Measurements from ENCODE around the gene BAZ1A.
"Not testable (repeated sequence)": the region's sequence is repeated elsewhere in the genome, so short reads cannot be mapped to it uniquely, and the experiment has no call there.

BAZ1A gene

DNA sequence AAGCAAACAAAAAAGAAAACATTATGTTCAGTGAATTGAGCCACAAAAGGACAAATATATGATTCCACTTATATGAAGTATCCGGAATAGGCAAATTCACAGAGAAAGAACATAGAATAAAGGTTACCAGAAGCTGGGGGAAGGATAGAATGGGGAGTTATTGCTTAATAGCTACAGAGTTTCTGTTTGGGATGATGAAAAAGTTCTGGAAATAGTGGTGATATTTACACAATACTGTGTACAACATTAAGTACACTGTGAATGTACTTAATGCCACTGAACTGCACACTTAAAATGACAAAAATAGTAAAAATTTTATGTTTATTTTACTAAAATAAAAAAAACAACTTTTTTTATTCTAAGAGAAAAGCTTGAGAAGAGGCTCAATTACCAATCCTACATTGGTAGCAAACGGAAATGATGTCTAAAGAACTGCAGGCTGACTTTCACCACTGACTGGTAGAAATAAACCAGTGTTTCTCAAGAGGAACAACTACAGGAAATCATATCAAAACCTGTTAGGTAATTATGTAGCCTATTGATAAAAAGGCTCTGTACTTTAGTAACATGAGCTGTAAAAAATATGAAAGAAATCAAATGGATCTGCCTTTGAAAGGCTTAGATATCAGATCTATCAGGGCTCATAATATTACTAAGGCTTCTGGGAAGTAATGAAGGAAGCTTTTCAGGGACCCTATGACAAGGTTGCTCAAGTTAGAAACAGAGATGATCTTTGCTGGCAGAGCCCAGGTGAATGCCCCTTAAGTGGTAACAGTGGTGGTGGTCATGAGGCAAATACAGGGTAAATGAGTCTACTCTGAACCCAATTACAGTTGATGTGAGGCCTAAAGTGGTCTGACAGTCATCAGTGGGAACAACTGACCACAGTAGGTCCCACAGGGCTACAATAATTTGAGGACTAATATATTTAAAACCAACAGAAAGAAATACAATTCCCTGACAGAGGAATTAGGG lies 41.3 kb downstream of the BAZ1A start:
- H3K27me3 Mint-ChIP-seq = no peaks in the 10 kb centered on the region
- intact Hi-C loops (cut with micrococcal nuclease) = no loop called here
- H3K4me3 Mint-ChIP-seq = no peak overlapping the region
- H3K36me3 Mint-ChIP-seq (ENCODE audit: low read depth) = peaks cover 23% of the 10 kb centered on the region
- peak overlapping the region; percentile 53 for H3K27ac Mint-ChIP-seq
- H3K9me3 Mint-ChIP-seq = no peaks in the 10 kb centered on the region
- peaks cover 56% of the 10 kb centered on the region for H3K4me1 Mint-ChIP-seq (ENCODE audit: low read depth)

DNA sequence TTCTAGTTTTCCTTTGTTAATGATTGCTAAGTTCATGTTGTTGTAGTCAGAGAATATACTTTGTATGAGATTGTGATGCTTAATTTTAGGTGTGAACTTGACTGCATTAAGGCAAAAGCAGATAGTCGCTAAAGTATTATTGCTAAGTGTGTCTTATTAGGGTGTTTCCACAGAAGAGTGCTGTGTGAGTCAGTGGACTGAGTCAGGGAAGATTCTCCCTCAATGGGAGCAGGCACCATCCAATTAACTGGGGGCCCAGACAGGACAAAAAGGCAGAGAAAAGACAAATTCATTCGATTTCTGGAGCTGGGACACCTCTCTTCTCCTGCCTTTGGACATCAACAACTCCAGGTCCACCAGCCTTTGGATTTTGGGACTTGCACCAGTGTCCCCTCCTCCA lies 48.5 kb downstream of the BAZ1A start:
- intact Hi-C loops (cut with micrococcal nuclease) = no loop called here
- H3K27ac Mint-ChIP-seq = peak overlapping the region; percentile 13
- H3K4me1 Mint-ChIP-seq (ENCODE audit: low read depth) = peaks cover 32% of the 10 kb centered on the region
- H3K4me3 Mint-ChIP-seq = no peak overlapping the region
- H3K36me3 Mint-ChIP-seq (ENCODE audit: low read depth) = peaks cover 72% of the 10 kb centered on the region
- H3K27me3 Mint-ChIP-seq = no peaks in the 10 kb centered on the region
- no peaks in the 10 kb centered on the region for H3K9me3 Mint-ChIP-seq

DNA sequence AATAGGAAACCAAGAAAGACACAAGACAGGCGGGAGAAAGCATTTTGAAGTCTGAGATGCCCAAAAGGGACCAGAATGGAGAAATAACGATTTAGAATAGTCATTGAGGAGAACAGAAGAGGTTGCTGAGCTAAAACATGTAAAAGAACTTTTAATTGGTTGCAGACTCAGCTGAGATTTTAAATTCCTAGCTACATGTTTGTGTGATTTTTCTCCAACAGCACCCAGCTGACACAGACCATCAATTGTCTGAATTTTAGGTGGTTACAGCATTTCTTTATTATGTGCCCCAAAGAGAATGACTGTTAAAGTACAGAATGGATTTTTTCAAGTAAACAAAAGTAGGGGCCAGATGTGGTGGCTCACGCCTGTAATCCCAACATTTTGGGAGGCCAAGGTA lies 50.3 kb downstream of the BAZ1A start:
- no peak overlapping the region for H3K27ac Mint-ChIP-seq
- H3K27me3 Mint-ChIP-seq = no peaks in the 10 kb centered on the region
- peaks cover 25% of the 10 kb centered on the region for H3K4me1 Mint-ChIP-seq (ENCODE audit: low read depth)
- H3K9me3 Mint-ChIP-seq = no peaks in the 10 kb centered on the region
- intact Hi-C loops (cut with micrococcal nuclease) = no loop called here
- no peak overlapping the region for H3K4me3 Mint-ChIP-seq
- peaks cover 88% of the 10 kb centered on the region for H3K36me3 Mint-ChIP-seq (ENCODE audit: low read depth)

DNA sequence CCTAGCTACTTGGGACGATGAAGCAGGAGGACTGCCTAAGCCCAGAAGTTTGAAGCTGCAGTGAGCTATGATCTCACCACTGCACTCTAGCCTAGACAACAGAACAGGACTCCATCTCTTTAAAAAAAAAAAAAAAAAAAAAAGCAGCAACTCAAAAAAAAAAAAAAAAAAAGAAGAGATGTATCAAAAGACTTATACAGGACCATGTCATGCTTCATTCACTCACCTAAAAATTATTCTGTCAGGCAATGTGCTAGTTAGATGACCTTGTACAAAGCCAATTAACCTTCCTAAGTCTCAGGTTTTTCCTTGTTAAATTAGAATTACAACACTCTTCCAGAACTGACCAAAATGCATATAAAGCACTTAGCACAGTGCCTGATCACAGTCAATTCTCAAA lies 50.9 kb downstream of the BAZ1A start:
- Mint-ChIP-seq H3K27ac (no peak overlapping the region), H3K4me3 (no peak overlapping the region), H3K36me3 (ENCODE audit: low read depth) (peaks cover 89% of the 10 kb centered on the region), H3K9me3 (no peaks in the 10 kb centered on the region), H3K4me1 (ENCODE audit: low read depth) (peaks cover 20% of the 10 kb centered on the region), H3K27me3 (no peaks in the 10 kb centered on the region)
- intact Hi-C loops (cut with micrococcal nuclease) = no loop called here

DNA sequence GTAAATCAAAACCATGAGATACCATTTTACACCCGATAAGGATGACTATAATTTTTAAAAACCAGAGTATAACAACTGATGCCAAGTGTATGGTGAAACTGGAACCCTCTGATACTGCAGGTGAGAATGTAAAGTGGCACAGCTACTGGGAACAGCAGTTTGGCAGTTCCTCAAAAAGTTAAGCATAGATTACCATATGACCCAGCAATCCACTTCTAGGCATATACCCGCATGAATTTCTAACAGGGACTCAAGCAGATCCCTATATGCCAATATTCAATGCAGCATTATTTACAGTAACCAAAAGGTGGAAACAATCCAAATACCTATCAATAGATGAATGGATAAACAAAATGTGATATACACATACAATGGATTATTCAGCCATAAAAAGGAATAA lies 57.4 kb downstream of the BAZ1A start:
- H3K27ac Mint-ChIP-seq = peak overlapping the region; percentile 21

DNA sequence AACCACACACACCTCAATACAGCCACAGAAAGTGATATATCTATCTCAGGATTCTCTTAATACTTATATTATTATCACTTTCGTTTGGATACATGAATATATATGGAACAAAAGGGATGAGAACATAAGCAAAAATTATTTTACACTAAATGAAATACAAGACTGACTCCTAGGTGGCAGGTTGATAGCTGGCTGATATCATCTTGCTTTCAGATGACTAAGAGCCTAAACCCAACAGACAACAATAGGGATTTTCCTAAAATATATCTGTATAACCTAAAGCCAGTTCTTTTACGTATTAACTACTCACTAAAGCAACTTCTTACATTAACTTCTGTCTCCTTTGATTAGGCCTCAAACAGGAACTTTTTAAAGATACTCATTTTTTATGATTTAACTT lies 65.1 kb downstream of the BAZ1A start:
- Mint-ChIP-seq H3K27me3 (no peaks in the 10 kb centered on the region), H3K4me1 (ENCODE audit: low read depth) (peaks cover 6% of the 10 kb centered on the region), H3K9me3 (peaks cover 11% of the 10 kb centered on the region), H3K27ac (no peak overlapping the region), H3K4me3 (no peak overlapping the region), H3K36me3 (ENCODE audit: low read depth) (peaks cover 60% of the 10 kb centered on the region)
- intact Hi-C loops (cut with micrococcal nuclease) = no loop called here

More for the DNA sequence above, 57.4 kb downstream of the BAZ1A start:
- Mint-ChIP-seq H3K36me3 (ENCODE audit: low read depth) (peaks cover 56% of the 10 kb centered on the region), H3K4me1 (ENCODE audit: low read depth) (peaks cover 9% of the 10 kb centered on the region), H3K27me3 (no peaks in the 10 kb centered on the region), H3K4me3 (no peak overlapping the region), H3K9me3 (no peaks in the 10 kb centered on the region)
- intact Hi-C loops (cut with micrococcal nuclease) = no loop called here

DNA sequence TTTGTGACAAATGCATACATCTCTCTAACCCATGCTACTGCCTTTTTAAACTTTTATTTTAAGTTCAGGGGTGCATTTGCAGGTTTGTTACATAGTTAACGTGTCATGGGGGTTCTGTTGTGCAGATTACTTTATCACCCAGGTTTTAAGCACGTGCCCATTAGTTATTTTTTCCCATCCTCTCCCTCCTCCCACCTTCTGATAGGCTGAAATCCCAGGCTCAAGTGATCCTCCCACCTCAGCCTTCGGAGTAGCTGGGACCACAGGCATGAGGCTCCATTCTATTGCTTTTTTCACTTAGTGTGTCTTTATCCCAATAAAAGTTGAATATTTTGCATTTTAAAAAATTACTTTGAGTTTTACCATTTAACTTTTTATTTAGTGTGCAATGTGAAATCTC lies 68.9 kb downstream of the BAZ1A start:
- intact Hi-C loops (cut with micrococcal nuclease) = no loop called here
- H3K4me1 Mint-ChIP-seq (ENCODE audit: low read depth) = no peaks in the 10 kb centered on the region
- no peak overlapping the region for H3K27ac Mint-ChIP-seq
- peaks cover 72% of the 10 kb centered on the region for H3K36me3 Mint-ChIP-seq (ENCODE audit: low read depth)
- H3K9me3 Mint-ChIP-seq = peaks cover 13% of the 10 kb centered on the region
- no peak overlapping the region for H3K4me3 Mint-ChIP-seq
- H3K27me3 Mint-ChIP-seq = no peaks in the 10 kb centered on the region

DNA sequence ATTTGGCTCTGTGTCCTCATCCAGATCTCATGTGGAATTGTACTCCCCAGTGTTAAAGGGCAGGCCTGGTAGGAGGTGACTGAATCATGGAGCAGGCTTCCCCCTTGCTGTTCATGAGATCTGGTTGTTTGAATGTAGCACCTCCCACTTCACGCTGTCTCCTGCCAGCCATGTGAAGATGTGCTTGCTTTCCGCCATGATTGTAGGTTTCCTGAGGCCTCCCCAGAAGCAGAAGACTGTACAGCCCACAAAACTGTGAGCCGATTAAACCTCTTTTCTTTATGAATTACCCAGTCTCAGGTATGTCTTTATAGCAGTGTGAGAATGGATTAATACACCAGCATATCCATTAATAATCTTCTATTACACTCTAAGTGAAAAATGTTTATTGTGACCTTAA lies 70.2 kb downstream of the BAZ1A start:
- intact Hi-C loops (cut with micrococcal nuclease) = no loop called here
- no peaks in the 10 kb centered on the region for H3K4me1 Mint-ChIP-seq (ENCODE audit: low read depth)
- H3K4me3 Mint-ChIP-seq = no peak overlapping the region
- peaks cover 86% of the 10 kb centered on the region for H3K36me3 Mint-ChIP-seq (ENCODE audit: low read depth)
- H3K9me3 Mint-ChIP-seq = peaks cover 13% of the 10 kb centered on the region
- H3K27me3 Mint-ChIP-seq = no peaks in the 10 kb centered on the region
- H3K27ac Mint-ChIP-seq = no peak overlapping the region

DNA sequence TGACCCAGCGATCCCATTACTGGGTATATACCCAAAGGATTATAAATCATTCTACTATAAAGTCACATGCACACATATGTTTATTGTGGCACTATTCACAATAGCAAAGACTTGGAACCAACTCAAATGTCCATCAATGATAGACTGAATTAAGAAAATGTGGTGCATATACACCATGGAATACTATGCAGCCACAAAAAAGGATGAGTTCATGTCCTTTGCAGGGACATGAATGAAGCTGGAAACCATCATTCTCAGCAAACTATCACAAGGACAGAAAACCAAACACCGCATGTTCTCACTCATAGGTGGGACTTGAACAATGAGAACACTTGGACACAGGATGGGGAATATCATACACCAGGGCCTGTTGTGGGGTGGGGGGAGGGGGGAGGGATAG lies 76.3 kb downstream of the BAZ1A start:
- H3K9me3 Mint-ChIP-seq; H3K27me3 Mint-ChIP-seq; H3K4me3 Mint-ChIP-seq; intact Hi-C loops (cut with micrococcal nuclease); H3K4me1 Mint-ChIP-seq (ENCODE audit: low read depth); H3K27ac Mint-ChIP-seq: not testable (repeated sequence)
- peaks cover 90% of the 10 kb centered on the region for H3K36me3 Mint-ChIP-seq (ENCODE audit: low read depth)

DNA sequence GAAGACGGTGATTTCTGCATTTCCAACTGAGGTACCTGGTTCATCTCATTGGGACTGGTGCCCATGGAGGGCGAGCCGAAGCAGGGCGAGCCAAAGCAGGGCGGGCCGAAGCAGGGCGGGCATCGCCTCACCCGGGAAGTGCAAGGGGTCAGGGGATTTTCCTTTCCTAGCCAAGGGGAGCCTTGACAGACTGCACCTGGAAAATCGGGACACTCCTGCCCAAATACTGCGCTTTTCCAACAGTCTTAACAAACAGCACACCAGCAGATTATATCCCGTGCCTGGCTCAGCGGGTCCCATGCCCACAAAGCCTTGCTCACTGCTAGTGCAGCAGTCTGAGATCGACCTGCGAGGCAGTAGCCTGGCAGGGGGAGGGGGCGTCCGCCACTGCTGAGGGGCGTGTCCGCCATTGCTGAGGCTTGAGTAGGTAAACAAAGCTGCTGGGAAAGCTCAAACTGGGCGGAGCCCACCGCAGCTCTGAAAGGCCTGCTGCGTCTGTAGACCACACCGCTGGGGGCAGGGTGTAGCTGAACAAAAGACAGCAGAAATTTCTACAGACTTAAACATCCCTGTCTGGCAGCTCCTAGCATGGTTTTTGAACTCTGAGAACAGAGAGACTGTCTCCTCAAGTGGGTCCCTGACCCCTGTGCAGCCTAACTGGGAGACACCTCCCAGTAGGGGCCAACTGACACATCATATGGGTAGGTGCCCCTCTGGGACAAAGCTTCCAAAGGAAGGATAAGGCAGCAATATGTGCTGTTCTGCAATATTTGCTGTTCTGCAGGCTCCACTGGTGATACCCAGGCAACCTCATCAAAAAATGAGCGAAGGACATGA lies 77.2 kb downstream of the BAZ1A start:
- H3K4me1 Mint-ChIP-seq (ENCODE audit: low read depth) = no peaks in the 10 kb centered on the region
- no peak overlapping the region for H3K27ac Mint-ChIP-seq
- no peaks in the 10 kb centered on the region for H3K27me3 Mint-ChIP-seq
- no peaks in the 10 kb centered on the region for H3K9me3 Mint-ChIP-seq
- peaks cover 90% of the 10 kb centered on the region for H3K36me3 Mint-ChIP-seq (ENCODE audit: low read depth)
- intact Hi-C loops (cut with micrococcal nuclease) = no loop called here
- H3K4me3 Mint-ChIP-seq = no peak overlapping the region

DNA sequence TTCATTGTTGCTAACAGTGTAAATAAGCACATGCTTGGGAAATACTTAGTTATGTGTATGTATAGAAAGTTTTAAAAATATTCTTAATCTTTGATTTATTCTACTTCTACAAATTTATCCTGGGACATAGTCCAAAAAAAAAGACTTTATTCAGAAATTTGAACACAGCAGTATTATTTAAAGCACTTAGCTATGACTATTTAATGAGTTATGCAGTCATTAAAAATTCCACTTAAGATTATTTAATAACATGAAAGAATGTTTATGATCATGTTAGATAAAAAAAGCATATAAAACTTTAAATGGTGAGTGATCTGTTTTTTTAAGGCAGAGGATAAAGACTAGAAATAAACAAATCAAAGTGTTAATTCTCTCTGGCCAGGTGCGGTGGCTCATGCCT lies 78.3 kb downstream of the BAZ1A start:
- Mint-ChIP-seq H3K36me3 (ENCODE audit: low read depth) (peaks cover 87% of the 10 kb centered on the region), H3K9me3 (no peaks in the 10 kb centered on the region), H3K4me3 (no peak overlapping the region), H3K4me1 (ENCODE audit: low read depth) (no peaks in the 10 kb centered on the region), H3K27ac (no peak overlapping the region), H3K27me3 (no peaks in the 10 kb centered on the region)
- intact Hi-C loops (cut with micrococcal nuclease) = no loop called here

DNA sequence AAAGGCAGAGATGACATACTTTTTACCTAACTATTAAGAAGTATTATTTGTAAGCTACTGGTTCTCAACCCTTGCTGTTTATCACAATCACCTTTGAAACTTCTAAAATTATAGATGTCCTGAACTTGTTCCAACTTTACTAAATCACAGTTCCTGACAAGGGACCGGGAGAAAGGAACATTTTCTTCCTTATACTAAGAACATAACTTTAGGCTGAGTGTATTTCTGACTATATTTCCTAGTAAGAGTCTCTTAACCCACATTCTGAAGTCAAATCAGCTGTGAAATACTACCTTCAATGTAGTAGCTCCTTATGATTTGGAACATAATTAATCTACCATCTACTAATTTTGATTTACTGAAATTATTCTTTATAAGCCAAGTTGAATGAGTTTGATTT lies 80.2 kb downstream of the BAZ1A start:
- Mint-ChIP-seq H3K9me3 (no peaks in the 10 kb centered on the region), H3K36me3 (ENCODE audit: low read depth) (peaks cover 87% of the 10 kb centered on the region), H3K27me3 (no peaks in the 10 kb centered on the region), H3K4me3 (no peak overlapping the region), H3K4me1 (ENCODE audit: low read depth) (no peaks in the 10 kb centered on the region), H3K27ac (no peak overlapping the region)
- intact Hi-C loops (cut with micrococcal nuclease) = no loop called here

DNA sequence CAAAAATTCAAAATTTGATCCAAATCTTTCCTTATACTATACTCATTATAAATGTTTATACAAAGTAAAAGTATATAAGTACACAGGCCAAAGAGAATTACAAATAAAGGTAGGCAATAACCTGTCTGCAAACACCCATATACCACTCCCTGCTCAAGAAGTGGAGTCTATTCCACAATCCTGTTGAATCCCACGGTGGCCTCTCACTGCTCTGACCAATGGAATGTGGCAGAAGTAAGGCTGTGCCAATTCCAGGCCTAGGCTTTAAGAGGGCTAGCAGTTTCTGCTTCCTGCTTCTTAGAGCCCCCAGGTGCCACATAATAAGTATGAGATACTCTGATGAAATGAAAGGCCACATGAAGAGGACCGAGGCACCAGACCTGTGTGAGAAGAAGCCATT lies 80.9 kb downstream of the BAZ1A start:
- H3K27me3 Mint-ChIP-seq = no peaks in the 10 kb centered on the region
- H3K27ac Mint-ChIP-seq = no peak overlapping the region
- intact Hi-C loops (cut with micrococcal nuclease) = no loop called here
- peaks cover 84% of the 10 kb centered on the region for H3K36me3 Mint-ChIP-seq (ENCODE audit: low read depth)
- no peak overlapping the region for H3K4me3 Mint-ChIP-seq
- no peaks in the 10 kb centered on the region for H3K9me3 Mint-ChIP-seq
- H3K4me1 Mint-ChIP-seq (ENCODE audit: low read depth) = no peaks in the 10 kb centered on the region

DNA sequence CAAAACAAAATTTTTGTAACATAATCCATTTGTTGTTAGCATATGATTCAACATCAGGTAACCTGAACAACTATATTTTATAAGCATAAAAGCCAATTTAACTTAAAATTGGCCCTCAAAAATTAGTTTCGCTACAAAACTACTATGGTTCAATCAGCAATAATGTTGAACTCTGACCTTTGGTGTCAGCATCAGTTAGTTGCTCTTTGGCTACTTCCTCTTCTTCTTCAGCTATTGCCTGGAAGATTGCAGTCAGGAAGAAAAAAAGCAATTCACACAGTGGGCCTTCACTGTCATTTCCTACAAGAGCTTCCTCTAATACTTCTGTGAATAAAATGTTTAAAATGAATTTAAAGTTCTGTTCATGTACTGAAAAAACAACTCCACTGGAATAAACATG lies 82.6 kb downstream of the BAZ1A start:
- no peaks in the 10 kb centered on the region for H3K9me3 Mint-ChIP-seq
- peaks cover 79% of the 10 kb centered on the region for H3K36me3 Mint-ChIP-seq (ENCODE audit: low read depth)
- no peak overlapping the region for H3K27ac Mint-ChIP-seq
- no peak overlapping the region for H3K4me3 Mint-ChIP-seq
- intact Hi-C loops (cut with micrococcal nuclease) = no loop called here
- no peaks in the 10 kb centered on the region for H3K27me3 Mint-ChIP-seq
- no peaks in the 10 kb centered on the region for H3K4me1 Mint-ChIP-seq (ENCODE audit: low read depth)

Measured in dendritic cell treated with granulocyte-macrophage colony-stimulating factor and Interleukin-4, amounts not matched to agents 40 ng/mL and 50 ng/mL, for 4 days (primary cell).